Neural progenitor cell (in vitro differentiated cells): ENCODE data around the gene CD4. TPM values are rescaled to one million over a fixed set of nuclear protein-coding genes. Genes with fewer than 3 reads are reported as not detected.

Source experiments
- DNase-seq: peaks from one replicate; pipeline ENCODE4 v3.0.0-alpha.2; 2016; ENCODE audit warnings: low spot score
- H2AFZ ChIP-seq: fragments of 200-600 bp; sonication (generic); replicated peaks from 2 replicates; pipeline ENCODE4 v1.6.1; 2016; ENCODE audit warnings: antibody characterized with exemption
- H3F3A ChIP-seq: fragments of 200-600 bp; sonication (generic); 2 replicates; pipeline ENCODE4 v1.6.1; 2016; ENCODE audit warnings: antibody characterized with exemption, low read depth
- H3K27ac ChIP-seq: fragments of 200-600 bp; sonication (generic); 2 replicates; pipeline ENCODE4 v1.5.1; 2016; ENCODE audit warnings: mild to moderate bottlenecking
- H3K27me3 ChIP-seq: fragments of 200-600 bp; sonication (generic); 2 replicates; pipeline ENCODE4 v1.6.1; 2016; ENCODE audit warnings: mild to moderate bottlenecking, moderate library complexity
- H3K36me3 ChIP-seq: fragments of 200-600 bp; sonication (generic); 2 replicates; pipeline ENCODE4 v1.5.1; 2016
- H3K4me1 ChIP-seq: fragments of 200-600 bp; sonication (generic); 2 replicates; pipeline ENCODE4 v1.6.1; 2016; ENCODE audit warnings: mixed run types
- H3K4me2 ChIP-seq: fragments of 200-600 bp; sonication (generic); 2 replicates; pipeline ENCODE4 v1.6.1; 2016
- H3K4me3 ChIP-seq: fragments of 200-600 bp; sonication (generic); 2 replicates; pipeline ENCODE4 v1.5.1; 2016
- H3K79me2 ChIP-seq: fragments of 200-600 bp; sonication (generic); 2 replicates; pipeline ENCODE4 v1.6.1; 2016; ENCODE audit warnings: low read depth
- H3K9ac ChIP-seq: fragments of 200-600 bp; sonication (generic); 2 replicates; pipeline ENCODE4 v1.6.1; 2016
- H3K9me3 ChIP-seq: fragments of 200-600 bp; sonication (generic); 2 replicates; pipeline ENCODE4 v1.5.1; 2016; ENCODE audit warnings: low read depth
- H4K20me1 ChIP-seq: fragments of 200-600 bp; sonication (generic); 2 replicates; pipeline ENCODE4 v1.6.1; 2016; ENCODE audit warnings: low read depth
- H3K27ac Mint-ChIP-seq: 3 replicates; pipeline ENCODE4 v1.8.0; 2021; ENCODE audit warnings: mixed read lengths
- H3K27me3 Mint-ChIP-seq: 2 replicates; pipeline ENCODE4 v1.8.0; 2022; ENCODE audit warnings: low read depth, mild to moderate bottlenecking, inconsistent platforms, moderate library complexity, mixed read lengths; ENCODE audit not compliant: insufficient read depth
- H3K36me3 Mint-ChIP-seq: 3 replicates; pipeline ENCODE4 v1.8.0; 2021; ENCODE audit warnings: mixed read lengths
- H3K4me1 Mint-ChIP-seq: 3 replicates; pipeline ENCODE4 v1.8.0; 2021; ENCODE audit warnings: mixed read lengths
- H3K4me3 Mint-ChIP-seq: 3 replicates; pipeline ENCODE4 v1.8.0; 2021; ENCODE audit warnings: mild to moderate bottlenecking, moderate library complexity, mixed read lengths
- H3K9me3 Mint-ChIP-seq: 3 replicates; pipeline ENCODE4 v1.8.0; 2020; ENCODE audit warnings: mixed read lengths
- EZH2 ChIP-seq: fragments of 200-600 bp; sonication (generic); IDR thresholded peaks from 2 replicates; pipeline ENCODE4 v1.6.1; 2017; ENCODE audit warnings: antibody characterized with exemption, mild to moderate bottlenecking, moderate library complexity
- EZH2phosphoT487 ChIP-seq: fragments of 200-600 bp; sonication (generic); IDR thresholded peaks from 2 replicates; pipeline ENCODE4 v1.6.1; 2017; ENCODE audit warnings: antibody characterized with exemption
- total RNA-seq: library from RNA; depleted of rRNA; stranded (reverse); fragments of >200 nt; gene quantifications from 2 replicates; pipeline ENCODE4 v1.2.3, GENCODE V29; 2015; ENCODE audit warnings: low replicate concordance
- TF ChIP-seq, protein P1 (sequence below): fragments of 200-600 bp; sonication (generic); IDR thresholded peaks from 2 replicates; pipeline ENCODE4 v1.5.1; 2017; ENCODE audit warnings: antibody characterized with exemption, mild to moderate bottlenecking

CD4 gene
- total RNA-seq, 1 donor from 2014 or later: 2.5 TPM

GRCh38 chr12:6842075-6842474 is 52.7 kb downstream of the CD4 start:
- Histone ChIP-seq H3K27ac (no peak overlapping the region), H3K27me3 (no peaks in the 10 kb centered on the region), H3K79me2 (no peaks in the 10 kb centered on the region), H3F3A (peaks cover 47% of the 10 kb centered on the region), H3K9ac (no peak overlapping the region), H2AFZ (no peak overlapping the region), H3K4me3 (no peak overlapping the region), H4K20me1 (peaks cover 41% of the 10 kb centered on the region), H3K9me3 (no peaks in the 10 kb centered on the region), H3K4me2 (no peak overlapping the region), H3K4me1 (peaks cover 27% of the 10 kb centered on the region), H3K36me3 (no peaks in the 10 kb centered on the region)
- Mint-ChIP-seq H3K27ac (no peak overlapping the region), H3K4me3 (no peak overlapping the region), H3K36me3 (peaks cover 34% of the 10 kb centered on the region), H3K9me3 (no peaks in the 10 kb centered on the region), H3K4me1 (peaks cover 28% of the 10 kb centered on the region), H3K27me3 (peaks cover 6% of the 10 kb centered on the region)
- no peak for DNase-seq
- TF ChIP-seq EZH2phosphoT487: no peak
- TF ChIP-seq, protein P1, sequence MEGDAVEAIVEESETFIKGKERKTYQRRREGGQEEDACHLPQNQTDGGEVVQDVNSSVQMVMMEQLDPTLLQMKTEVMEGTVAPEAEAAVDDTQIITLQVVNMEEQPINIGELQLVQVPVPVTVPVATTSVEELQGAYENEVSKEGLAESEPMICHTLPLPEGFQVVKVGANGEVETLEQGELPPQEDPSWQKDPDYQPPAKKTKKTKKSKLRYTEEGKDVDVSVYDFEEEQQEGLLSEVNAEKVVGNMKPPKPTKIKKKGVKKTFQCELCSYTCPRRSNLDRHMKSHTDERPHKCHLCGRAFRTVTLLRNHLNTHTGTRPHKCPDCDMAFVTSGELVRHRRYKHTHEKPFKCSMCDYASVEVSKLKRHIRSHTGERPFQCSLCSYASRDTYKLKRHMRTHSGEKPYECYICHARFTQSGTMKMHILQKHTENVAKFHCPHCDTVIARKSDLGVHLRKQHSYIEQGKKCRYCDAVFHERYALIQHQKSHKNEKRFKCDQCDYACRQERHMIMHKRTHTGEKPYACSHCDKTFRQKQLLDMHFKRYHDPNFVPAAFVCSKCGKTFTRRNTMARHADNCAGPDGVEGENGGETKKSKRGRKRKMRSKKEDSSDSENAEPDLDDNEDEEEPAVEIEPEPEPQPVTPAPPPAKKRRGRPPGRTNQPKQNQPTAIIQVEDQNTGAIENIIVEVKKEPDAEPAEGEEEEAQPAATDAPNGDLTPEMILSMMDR: no peak
- TF ChIP-seq EZH2: no peak

- Histone ChIP-seq H4K20me1 (peaks cover 32% of the 10 kb centered on the region), H3K4me2 (no peak overlapping the region), H3K79me2 (no peaks in the 10 kb centered on the region), H3K36me3 (no peaks in the 10 kb centered on the region), H2AFZ (no peak overlapping the region), H3K9ac (no peak overlapping the region), H3K27ac (no peak overlapping the region), H3K4me3 (no peak overlapping the region), H3K27me3 (no peaks in the 10 kb centered on the region), H3F3A (peaks cover 53% of the 10 kb centered on the region), H3K4me1 (peaks cover 27% of the 10 kb centered on the region), H3K9me3 (no peaks in the 10 kb centered on the region)
- Mint-ChIP-seq H3K9me3 (no peaks in the 10 kb centered on the region), H3K4me1 (peaks cover 34% of the 10 kb centered on the region), H3K27ac (peak overlapping the region; percentile 60), H3K4me3 (peak overlapping the region; percentile 69), H3K36me3 (peaks cover 39% of the 10 kb centered on the region), H3K27me3 (peaks cover 6% of the 10 kb centered on the region)
- peak; percentile 37 for DNase-seq
- TF ChIP-seq, protein P1: peak; percentile 15
- TF ChIP-seq EZH2phosphoT487: no peak
These were observed 54.0 kb downstream of the CD4 start for GRCh38 chr12:6843118-6843902.

DNA sequence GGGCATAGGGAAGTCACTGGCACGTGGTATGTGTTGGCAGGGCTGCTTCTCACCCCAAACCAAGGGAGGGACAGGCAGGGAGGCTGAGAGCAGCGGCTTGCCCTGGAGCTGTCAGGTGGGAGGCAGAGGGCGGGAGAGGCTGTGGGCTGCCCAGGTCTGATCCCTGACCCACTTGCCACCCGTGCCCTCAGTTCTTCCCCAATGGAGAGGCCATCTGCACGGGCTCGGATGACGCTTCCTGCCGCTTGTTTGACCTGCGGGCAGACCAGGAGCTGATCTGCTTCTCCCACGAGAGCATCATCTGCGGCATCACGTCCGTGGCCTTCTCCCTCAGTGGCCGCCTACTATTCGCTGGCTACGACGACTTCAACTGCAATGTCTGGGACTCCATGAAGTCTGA is 56.1 kb downstream of the CD4 start:
- Histone ChIP-seq H3K4me3 (no peak overlapping the region), H4K20me1 (peaks cover 29% of the 10 kb centered on the region), H3K79me2 (peaks cover 20% of the 10 kb centered on the region), H3K36me3 (no peaks in the 10 kb centered on the region), H3K4me2 (no peak overlapping the region), H3F3A (peaks cover 42% of the 10 kb centered on the region), H3K27ac (no peak overlapping the region), H3K9me3 (no peaks in the 10 kb centered on the region), H3K9ac (no peak overlapping the region), H3K27me3 (no peaks in the 10 kb centered on the region), H3K4me1 (peaks cover 20% of the 10 kb centered on the region), H2AFZ (no peak overlapping the region)
- H3K27ac Mint-ChIP-seq: no peak overlapping the region
- no peak for TF ChIP-seq EZH2phosphoT487
- TF ChIP-seq, protein P1: no peak
- no peak for TF ChIP-seq EZH2
- peaks cover 46% of the 10 kb centered on the region for H3K36me3 Mint-ChIP-seq
- DNase-seq: no peak
- H3K4me1 Mint-ChIP-seq: peaks cover 36% of the 10 kb centered on the region
- no peaks in the 10 kb centered on the region for H3K9me3 Mint-ChIP-seq
- H3K27me3 Mint-ChIP-seq: peaks cover 9% of the 10 kb centered on the region
- no peak overlapping the region for H3K4me3 Mint-ChIP-seq
